ENCODE data around the gene C11orf91. TPM values are rescaled to one million over a fixed set of nuclear protein-coding genes. Genes with fewer than 3 reads are reported as not detected.

The C11orf91 gene
- not detected for polyA plus RNA-seq

- peaks cover 3% of the 10 kb centered on the region for H3K27me3 Mint-ChIP-seq
- no peaks in the 10 kb centered on the region for H3K9me3 Mint-ChIP-seq
- H3K36me3 Mint-ChIP-seq, result no peaks in the 10 kb centered on the region
- peaks cover 7 to 12% (median 10%) of the 10 kb centered on the region in 3 donors for H3K4me1 Mint-ChIP-seq
- peak within 1 kb of the TSS; percentile 16 to 34 (median 24) for H3K27ac Mint-ChIP-seq
- peak within 1 kb of the TSS; percentile 89 to 98 (median 94) for H3K4me3 Mint-ChIP-seq
Observed at GRCh38 chr11:33700502-33701271, at the start of gene C11orf91. Gene C11orf91, minus strand, starts transcription at chr11:33700826. Its CDS starts 86 bp downstream, at chr11:33700740.

GRCh38 chr11:33747979-33748378 is 47.4 kb upstream of the C11orf91 start:
- no peaks in the 10 kb centered on the region for H3K4me1 Mint-ChIP-seq
- no peak overlapping the region for H3K27ac Mint-ChIP-seq
- H3K9me3 Mint-ChIP-seq, result no peaks in the 10 kb centered on the region
- H3K36me3 Mint-ChIP-seq, result peaks cover 1% of the 10 kb centered on the region
- no peaks in the 10 kb centered on the region for H3K27me3 Mint-ChIP-seq
- no peak overlapping the region for H3K4me3 Mint-ChIP-seq

GRCh38 chr11:33743291-33743690 is 42.7 kb upstream of the C11orf91 start:
- Mint-ChIP-seq H3K27me3 (no peaks in the 10 kb centered on the region), H3K9me3 (no peaks in the 10 kb centered on the region), H3K27ac (peak overlapping the region in 1 of 3 donors; percentile 11), H3K4me3 (no peak overlapping the region), H3K4me1 (peaks cover 0 to 2% (median 0%) of the 10 kb centered on the region in 3 donors), H3K36me3 (peaks cover 1% of the 10 kb centered on the region)

- peaks cover 0 to 2% (median 0%) of the 10 kb centered on the region in 3 donors for H3K4me1 Mint-ChIP-seq
Observed at GRCh38 chr11:33742249-33742851, 41.7 kb upstream of the C11orf91 start.

GRCh38 chr11:33741806-33742205 is 41.2 kb upstream of the C11orf91 start:
- peak overlapping the region in 1 of 4 donors; percentile 27 for H3K4me3 Mint-ChIP-seq
- peaks cover 1% of the 10 kb centered on the region for H3K36me3 Mint-ChIP-seq
- H3K9me3 Mint-ChIP-seq, result no peaks in the 10 kb centered on the region
- H3K27me3 Mint-ChIP-seq, result no peaks in the 10 kb centered on the region
- H3K4me1 Mint-ChIP-seq, result peaks cover 0 to 2% (median 2%) of the 10 kb centered on the region in 3 donors
- H3K27ac Mint-ChIP-seq, result peak overlapping the region in 2 of 3 donors; percentile 25 to 81

More at GRCh38 chr11:33742249-33742851, 41.7 kb upstream of the C11orf91 start:
- Mint-ChIP-seq H3K36me3 (peaks cover 1% of the 10 kb centered on the region), H3K27me3 (no peaks in the 10 kb centered on the region), H3K4me3 (peak overlapping the region in 1 of 4 donors; percentile 27), H3K27ac (peak overlapping the region in 1 of 3 donors; percentile 81), H3K9me3 (no peaks in the 10 kb centered on the region)

- H3K27me3 Mint-ChIP-seq, result no peaks in the 10 kb centered on the region
- H3K27ac Mint-ChIP-seq, result peak overlapping the region in 2 of 3 donors; percentile 1 to 50
- peak overlapping the region in 3 of 4 donors; percentile 92 to 97 (median 97) for H3K4me3 Mint-ChIP-seq
- H3K4me1 Mint-ChIP-seq, result peaks cover 17 to 23% (median 19%) of the 10 kb centered on the region in 3 donors
- no peaks in the 10 kb centered on the region for H3K36me3 Mint-ChIP-seq
- H3K9me3 Mint-ChIP-seq, result no peaks in the 10 kb centered on the region
Observed at GRCh38 chr11:33737362-33737821, 36.8 kb upstream of the C11orf91 start.

GRCh38 chr11:33736148-33736812 is 35.7 kb upstream of the C11orf91 start, which contains the start of gene CD59:
Gene CD59, minus strand, starts transcription at chr11:33736423. Its CDS starts 13,978 bp downstream, at chr11:33722445.
- peaks cover 23 to 26% (median 25%) of the 10 kb centered on the region in 3 donors for H3K4me1 Mint-ChIP-seq
- no peaks in the 10 kb centered on the region for H3K27me3 Mint-ChIP-seq
- H3K36me3 Mint-ChIP-seq, result no peaks in the 10 kb centered on the region
- H3K9me3 Mint-ChIP-seq, result no peaks in the 10 kb centered on the region
- peak within 1 kb of the TSS; percentile 92 to 97 (median 96) for H3K4me3 Mint-ChIP-seq
- H3K27ac Mint-ChIP-seq, result peak within 1 kb of the TSS; percentile 50 to 87 (median 53)

GRCh38 chr11:33735271-33736147 is 34.9 kb upstream of the C11orf91 start:
- Mint-ChIP-seq H3K4me1 (peaks cover 23 to 26% (median 25%) of the 10 kb centered on the region in 3 donors), H3K27ac (peak overlapping the region; percentile 50 to 87 (median 53))

GRCh38 chr11:33734441-33735270 is 34.0 kb upstream of the C11orf91 start:
- Mint-ChIP-seq H3K27ac (peak overlapping the region; percentile 50 to 87 (median 53)), H3K27me3 (no peaks in the 10 kb centered on the region), H3K4me3 (peak overlapping the region; percentile 92 to 97 (median 96)), H3K36me3 (no peaks in the 10 kb centered on the region), H3K9me3 (no peaks in the 10 kb centered on the region), H3K4me1 (peaks cover 23 to 26% (median 25%) of the 10 kb centered on the region in 3 donors)

More at GRCh38 chr11:33735271-33736147, 34.9 kb upstream of the C11orf91 start:
- Mint-ChIP-seq H3K4me3 (peak overlapping the region; percentile 92 to 97 (median 96)), H3K9me3 (no peaks in the 10 kb centered on the region), H3K36me3 (no peaks in the 10 kb centered on the region), H3K27me3 (no peaks in the 10 kb centered on the region)

GRCh38 chr11:33733980-33734379 is 33.4 kb upstream of the C11orf91 start:
- peaks cover 25 to 26% (median 25%) of the 10 kb centered on the region in 3 donors for H3K4me1 Mint-ChIP-seq
- no peaks in the 10 kb centered on the region for H3K36me3 Mint-ChIP-seq
- no peaks in the 10 kb centered on the region for H3K27me3 Mint-ChIP-seq
- H3K27ac Mint-ChIP-seq, result peak overlapping the region in 1 of 3 donors; percentile 87
- no peaks in the 10 kb centered on the region for H3K9me3 Mint-ChIP-seq
- H3K4me3 Mint-ChIP-seq, result peak overlapping the region; percentile 60 to 97 (median 84)

GRCh38 chr11:33731723-33732531 is 31.3 kb upstream of the C11orf91 start:
- peak overlapping the region in 3 of 4 donors; percentile 21 to 63 (median 39) for H3K4me3 Mint-ChIP-seq

GRCh38 chr11:33730716-33731115 is 30.1 kb upstream of the C11orf91 start:
- Mint-ChIP-seq H3K27me3 (no peaks in the 10 kb centered on the region), H3K4me3 (no peak overlapping the region), H3K9me3 (no peaks in the 10 kb centered on the region), H3K36me3 (peaks cover 2% of the 10 kb centered on the region), H3K4me1 (peaks cover 23 to 34% (median 26%) of the 10 kb centered on the region in 3 donors), H3K27ac (no peak overlapping the region)

More at GRCh38 chr11:33731723-33732531, 31.3 kb upstream of the C11orf91 start:
- H3K36me3 Mint-ChIP-seq, result no peaks in the 10 kb centered on the region
- H3K27ac Mint-ChIP-seq, result no peak overlapping the region
- no peaks in the 10 kb centered on the region for H3K27me3 Mint-ChIP-seq
- peaks cover 24 to 27% (median 25%) of the 10 kb centered on the region in 3 donors for H3K4me1 Mint-ChIP-seq
- H3K9me3 Mint-ChIP-seq, result no peaks in the 10 kb centered on the region
